ENCODE data around the gene SHISA7.
A peak's percentile ranks its signal among the peaks of the same experiment; 100 is the strongest.

Gene SHISA7

DNA sequence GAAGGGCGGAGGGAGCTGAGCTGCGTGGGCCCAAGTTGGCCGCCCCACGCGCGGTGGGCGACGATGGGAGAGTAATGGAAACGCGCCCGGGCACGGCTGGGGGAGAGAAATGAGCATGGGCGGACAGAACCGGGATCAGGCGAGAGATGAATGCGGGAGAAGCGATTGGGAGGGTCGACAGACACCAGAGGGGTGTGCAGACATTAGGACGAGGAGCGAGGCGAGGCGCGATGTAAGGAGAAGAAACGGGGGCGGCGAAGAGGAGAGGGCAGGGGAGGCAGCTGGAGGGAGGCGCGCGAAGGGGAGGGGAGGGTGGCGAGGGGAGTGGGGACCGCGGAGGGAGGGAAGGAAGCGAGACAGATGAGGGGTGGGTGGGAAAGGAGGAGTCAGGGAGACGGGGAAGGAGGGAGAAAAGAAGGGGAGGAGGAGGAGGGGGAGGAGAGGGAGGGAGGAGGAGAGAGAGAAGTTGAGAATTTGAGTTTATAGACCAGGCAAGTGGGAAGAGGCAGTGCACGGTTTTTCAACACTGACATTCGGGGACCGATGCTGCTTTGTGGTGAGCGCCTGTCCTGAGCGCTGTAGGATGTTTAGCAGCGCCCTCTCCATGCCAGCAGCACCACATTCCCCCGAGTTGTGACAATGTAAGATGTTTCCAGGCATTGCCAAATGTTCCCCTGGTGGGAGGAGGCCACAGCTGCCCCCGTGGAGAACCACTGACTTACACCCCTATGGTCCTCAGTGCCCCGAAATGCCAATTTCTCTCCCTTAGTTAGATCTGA, at the start of gene SHISA7:
Gene SHISA7 (minus strand): TSS at position 256 of the 779 bp plus-strand sequence. CDS start 437 bp downstream, outside the sequence.
- no peak for DNase-seq (ENCODE audit: low read depth)

DNA sequence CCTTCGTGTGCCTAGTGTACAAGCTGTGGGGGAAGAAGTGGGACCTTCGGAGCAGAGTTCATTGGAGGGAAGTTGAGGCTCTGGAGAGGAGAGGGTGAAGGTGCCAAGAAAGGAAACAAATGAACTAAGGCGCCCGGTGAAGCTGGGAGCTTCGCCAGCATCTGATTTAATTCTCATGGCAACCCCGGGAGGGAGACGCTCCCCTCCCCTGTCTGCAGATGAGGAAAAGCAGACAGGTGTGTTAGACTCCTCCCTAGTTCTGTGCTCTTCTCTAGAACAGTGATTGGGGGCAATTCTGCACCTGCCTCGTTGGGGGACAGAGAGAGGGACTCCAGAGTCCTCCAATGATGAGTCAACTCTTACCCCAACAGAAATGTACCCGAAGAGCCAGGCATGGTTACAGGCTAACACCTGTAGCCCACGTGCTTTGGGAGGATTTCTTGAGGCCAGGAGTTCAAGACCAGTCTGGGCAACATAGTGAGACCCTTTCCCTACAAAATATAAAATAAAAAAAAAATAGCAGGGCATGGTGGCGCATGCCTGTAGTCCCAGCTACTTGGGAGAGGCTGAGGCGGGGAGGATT, 49.4 kb upstream of the SHISA7 start:
- no peak for DNase-seq (ENCODE audit: low read depth)

DNA sequence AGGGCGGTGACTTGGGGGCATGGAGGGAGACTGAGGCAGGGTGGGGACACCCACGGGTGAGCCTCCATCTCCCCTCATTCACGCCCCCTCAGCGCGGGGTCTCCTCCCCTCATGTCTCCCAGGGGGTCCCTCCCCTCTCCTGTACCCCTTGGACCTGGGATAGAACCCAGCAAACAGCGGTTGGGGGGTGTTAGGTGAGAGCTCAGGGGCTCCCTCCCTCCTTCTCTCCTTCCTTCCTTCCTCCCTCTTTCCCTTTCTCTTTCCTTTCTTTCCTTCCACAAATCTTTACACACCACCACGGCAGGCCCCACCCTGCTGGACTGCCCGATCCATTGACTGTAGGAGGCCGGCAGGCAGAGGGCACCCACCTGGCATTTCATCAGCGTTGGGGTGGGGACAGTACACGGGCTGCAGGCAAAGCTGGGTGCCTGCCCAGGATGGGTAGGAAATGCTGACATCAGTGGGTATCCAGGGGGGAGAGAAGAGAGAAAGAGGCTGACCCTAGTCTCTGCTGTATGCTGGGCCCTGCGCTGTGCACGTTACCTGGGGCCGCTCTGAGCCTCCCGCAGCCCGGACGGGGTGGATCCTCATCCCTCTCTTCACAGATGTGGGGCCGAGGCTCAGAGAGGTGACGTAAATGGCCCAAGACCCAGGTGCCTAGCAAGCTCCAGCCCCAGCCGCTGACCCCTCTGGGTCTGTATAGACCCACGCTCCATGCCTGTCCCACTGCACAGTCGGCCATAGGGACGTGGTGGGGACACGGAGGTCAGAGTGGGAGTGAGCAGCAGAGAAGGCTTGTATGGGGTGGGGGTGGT, 48.7 kb upstream of the SHISA7 start:
- no peak for DNase-seq (ENCODE audit: low read depth)

DNA sequence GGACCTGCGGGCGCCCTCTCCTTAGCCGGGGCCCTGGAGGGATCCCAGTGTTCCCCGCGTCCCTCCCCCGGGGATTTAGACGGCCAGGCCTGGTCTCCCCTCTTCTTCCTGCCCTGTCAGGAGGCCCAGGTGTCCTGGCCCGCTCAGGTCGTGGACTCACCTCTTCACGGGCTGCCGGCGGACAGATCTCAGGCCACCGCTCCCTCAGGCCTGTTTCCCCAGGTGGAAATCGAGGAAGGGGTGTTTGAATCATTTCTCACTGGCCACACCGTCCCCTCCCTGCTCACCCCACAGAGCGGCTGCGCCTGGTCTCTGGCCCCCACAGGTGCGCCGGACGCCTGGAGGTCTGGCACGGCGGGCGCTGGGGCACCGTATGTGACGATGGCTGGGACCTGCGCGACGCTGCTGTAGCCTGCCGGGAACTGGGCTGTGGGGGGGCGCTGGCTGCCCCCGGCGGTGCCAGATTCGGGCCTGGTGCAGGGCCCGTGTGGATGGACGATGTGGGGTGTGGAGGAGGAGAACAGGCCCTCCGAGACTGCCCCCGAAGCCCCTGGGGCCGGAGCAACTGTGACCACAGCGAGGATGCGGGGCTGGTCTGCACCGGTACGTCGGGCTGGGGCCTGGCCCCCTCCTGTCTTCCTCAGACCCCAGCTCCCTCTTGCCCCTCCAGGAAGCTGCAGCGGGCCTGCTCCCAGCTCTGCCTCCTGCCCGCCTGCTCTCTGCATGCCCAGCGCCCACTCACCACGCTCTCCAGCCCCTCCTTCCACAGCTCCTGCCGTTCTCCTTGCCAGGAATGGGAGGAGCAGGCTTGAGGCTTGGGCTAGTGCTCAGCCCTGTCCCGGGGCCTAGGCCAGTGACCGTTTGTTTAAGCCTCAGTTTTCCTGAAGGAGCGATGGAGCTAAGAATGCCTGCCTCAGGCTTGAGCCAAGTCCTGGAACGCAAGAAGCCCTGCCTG, 47.7 kb upstream of the SHISA7 start:
- DNase-seq (ENCODE audit: low read depth), result no peak

DNA sequence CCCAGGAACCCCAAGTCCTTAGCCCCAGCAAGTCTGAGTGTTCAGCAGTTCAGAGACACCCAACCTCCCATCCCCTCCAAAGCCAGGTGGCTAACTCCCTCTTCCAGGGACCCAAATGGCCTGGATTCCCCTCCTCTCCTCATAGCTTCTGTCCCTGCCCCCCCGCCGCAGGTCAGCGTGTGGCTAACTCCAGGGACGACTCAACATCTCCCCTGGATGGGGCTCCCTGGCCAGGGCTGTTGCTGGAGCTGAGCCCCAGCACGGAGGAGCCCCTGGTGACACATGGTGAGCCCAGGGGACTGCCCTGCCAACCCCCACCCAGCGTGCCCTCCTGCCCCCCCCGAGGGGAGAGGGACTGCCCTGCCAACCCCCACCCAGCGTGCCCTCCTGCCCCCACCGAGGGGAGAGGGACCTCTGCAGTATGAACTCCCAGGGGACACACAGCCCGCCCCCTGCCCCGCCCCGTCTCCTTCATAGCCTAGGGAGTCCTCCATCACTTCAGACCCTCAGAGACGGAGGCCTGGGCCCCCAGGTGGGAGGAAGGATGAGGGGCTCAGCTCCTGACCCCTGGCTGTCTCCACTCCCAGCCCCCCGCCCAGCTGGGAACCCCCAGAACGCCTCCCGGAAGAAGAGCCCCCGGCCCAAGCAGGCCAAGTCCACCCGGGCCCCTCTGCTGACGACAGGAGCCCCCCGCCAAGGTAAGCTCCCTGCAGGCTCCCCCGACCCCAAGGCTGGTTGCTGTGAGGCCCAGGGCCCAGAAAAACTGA, 46.8 kb upstream of the SHISA7 start:
- no peak for DNase-seq (ENCODE audit: low read depth)

DNA sequence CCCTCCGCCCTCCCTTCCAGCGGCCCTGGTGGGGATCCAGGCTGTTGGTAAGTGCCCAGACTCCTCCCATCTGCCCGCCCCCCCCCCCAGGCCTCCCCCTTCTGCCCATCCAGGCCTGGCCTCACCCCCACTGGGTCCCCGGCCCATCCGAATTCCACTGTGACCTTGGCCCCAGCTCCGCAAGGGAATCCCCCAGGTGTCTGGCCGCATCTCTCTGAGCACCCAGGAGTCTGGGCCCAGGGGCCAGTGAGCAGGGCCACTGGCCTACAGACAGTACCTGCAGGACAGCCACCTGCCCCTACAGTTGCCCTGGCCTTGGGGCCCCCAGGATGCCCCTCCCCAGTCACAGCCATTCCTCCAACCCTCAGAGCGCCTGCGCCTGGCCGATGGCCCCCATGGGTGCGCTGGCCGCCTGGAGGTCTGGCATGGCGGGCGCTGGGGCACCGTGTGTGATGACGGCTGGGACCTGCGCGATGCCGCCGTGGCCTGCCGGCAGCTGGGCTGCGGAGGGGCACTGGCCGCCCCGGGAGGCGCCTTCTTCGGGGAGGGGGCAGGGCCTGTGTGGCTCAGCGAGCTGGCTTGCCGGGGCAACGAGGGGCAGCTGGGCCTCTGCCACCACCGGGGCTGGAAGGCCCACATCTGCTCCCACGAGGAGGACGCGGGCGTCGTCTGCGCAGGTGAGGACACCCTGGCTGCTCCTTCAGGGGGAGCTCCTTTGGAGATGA, 46.0 kb upstream of the SHISA7 start:
- no peak for DNase-seq (ENCODE audit: low read depth)

DNA sequence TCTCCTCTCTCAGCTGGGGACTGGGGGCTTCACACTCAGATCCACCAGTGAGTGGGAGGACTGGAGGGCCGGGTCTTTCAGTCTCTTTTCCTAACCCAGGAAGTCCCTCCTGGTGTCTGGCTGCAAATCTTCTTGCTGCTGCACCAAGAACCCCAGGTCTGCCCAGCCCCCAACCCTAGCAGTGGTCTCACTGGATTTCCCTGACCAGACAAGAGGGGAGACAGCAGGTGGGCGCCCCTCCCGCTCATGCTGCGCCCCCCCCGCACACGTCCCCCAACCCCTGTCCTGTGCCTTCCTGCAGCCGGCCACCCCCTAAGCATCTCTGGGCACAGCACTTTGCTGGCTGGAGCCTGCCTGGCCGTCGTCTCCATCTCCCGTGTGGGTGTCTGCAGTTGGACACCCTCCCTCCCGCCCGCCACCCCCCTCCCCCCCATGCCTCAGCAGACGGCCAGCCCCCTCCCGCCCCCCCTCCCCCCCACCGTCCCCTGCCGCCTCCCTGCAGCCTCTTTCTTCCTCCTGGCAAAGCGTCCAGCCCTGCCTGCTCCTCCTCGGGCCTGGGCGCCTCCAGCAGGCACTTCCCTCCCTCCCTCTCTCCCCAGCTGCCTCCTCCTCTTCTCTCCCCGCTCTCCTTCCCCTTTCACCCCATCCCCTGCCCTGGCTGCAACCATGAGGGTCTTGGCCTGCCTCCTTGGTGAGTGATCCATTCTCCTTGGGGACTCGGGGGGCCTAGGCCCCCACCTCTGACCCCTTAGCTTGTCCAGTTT, 45.0 kb upstream of the SHISA7 start, which contains the start of gene SSC5D:
Gene SSC5D (plus strand): TSS at position 513 of the 764 bp plus-strand sequence. CDS start 154 bp downstream, at position 667.
- no peak for DNase-seq (ENCODE audit: low read depth)

DNA sequence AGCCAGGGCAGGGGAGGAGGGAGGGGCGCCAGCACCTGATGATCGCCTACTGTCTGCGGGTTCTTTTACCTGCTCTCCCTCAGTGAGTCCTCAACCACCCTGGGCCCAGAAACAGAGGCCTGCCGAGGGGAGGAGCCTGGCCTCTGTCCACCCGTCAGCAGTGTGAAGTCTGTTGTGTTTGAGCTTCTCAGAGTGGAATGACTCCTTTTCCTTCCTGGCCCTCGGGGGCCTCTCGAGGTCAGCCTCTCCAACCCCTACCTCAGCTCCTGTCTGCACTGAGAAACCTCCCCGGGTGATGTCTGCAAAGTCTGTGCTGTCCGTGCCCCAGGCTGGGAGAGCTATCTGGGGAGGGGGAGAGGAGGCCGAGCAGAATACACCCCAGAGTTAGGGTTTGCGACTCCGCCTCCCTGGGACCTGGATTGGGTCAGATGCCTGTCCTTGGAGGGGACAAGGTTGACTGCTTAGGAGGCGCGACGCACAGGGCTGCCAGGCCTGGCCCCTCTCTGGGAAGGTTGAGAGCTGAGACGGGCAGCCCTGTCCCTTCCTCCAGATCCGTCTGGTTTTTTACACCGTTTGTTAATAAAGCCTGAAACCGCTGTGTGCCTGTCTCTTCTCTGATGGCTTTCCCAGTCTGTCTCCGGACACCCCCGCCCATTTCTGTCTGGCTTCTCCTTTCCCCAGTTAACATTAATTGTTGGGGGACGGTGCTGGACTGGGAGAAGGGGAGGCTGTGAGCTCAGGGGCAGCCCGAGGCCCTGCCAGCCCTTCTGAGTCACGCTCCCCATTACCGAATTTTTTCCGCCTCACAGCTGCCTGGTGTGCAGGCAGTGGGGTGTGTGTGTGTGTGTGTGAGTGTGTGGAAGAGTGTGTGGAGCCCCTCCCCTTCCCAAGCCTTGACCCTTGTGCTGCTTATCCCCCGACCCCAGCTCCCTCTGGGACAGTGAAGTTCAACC, 44.1 kb upstream of the SHISA7 start:
- DNase-seq (ENCODE audit: low read depth), result no peak

DNA sequence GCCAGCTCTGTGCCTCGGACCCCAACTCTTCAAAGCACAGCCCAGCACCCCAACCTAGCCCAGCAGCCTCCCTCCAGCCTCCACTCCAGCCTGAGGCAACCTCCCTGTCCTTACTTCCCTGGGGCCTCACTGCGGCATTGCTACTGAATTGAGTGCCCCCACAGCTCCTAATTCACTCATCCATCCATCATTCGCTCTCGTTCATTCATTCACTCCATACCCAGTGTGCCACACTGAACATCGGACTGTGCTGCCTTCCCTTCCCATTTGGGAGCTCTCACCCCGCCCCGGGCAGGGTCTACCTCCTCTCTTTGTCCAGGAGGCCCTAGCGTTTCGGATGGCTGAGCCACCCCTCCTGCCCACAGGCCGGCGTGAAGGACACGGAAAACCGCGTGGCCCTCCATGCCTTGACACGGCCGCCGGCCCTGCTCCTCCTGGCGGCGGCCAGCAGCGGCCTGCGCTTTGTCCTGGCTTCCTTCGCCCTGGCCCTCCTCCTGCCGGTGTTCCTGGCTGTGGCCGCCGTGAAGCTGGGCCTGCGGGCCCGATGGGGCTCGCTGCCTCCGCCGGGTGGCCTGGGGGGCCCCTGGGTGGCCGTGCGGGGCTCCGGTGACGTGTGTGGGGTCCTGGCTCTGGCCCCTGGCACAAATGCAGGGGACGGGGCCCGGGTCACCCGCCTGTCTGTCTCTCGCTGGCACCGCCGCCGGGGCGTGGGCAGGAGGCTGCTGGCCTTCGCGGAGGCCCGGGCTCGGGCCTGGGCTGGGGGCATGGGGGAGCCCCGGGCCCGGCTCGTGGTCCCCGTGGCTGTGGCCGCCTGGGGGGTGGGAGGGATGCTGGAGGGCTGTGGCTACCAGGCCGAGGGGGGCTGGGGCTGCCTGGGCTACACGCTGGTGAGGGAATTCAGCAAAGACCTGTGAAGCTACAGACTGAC, 43.2 kb upstream of the SHISA7 start:
- DNase-seq (ENCODE audit: low read depth), result no peak

DNA sequence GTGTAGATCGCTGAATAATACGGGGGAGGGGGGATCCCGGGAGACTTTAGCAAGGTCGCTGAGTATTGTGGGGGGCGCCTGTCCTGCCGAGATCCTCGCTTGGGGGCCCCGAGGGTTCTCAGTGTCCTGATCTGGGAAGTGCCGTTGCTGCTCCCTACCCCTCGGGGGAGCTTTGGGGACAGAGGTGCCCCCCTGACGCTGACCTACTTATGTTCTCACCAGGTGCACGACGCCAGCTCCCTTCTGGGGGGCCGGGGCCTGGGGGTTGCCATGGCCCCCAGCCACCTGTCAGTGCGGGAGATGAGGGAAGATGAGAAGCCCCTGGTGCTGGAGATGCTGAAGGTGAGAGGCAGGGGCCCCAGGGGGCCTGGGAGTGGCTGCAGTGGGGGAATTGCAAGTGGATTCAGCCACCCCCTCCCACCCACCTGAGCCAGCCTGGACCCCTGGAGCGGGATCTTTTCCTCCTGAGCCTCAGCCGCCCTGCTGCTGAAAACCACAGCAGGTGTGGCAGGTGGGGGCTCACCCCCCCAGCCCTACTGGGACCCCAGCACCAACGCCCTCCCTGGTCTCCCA, 42.4 kb upstream of the SHISA7 start:
- no peak for DNase-seq (ENCODE audit: low read depth)

DNA sequence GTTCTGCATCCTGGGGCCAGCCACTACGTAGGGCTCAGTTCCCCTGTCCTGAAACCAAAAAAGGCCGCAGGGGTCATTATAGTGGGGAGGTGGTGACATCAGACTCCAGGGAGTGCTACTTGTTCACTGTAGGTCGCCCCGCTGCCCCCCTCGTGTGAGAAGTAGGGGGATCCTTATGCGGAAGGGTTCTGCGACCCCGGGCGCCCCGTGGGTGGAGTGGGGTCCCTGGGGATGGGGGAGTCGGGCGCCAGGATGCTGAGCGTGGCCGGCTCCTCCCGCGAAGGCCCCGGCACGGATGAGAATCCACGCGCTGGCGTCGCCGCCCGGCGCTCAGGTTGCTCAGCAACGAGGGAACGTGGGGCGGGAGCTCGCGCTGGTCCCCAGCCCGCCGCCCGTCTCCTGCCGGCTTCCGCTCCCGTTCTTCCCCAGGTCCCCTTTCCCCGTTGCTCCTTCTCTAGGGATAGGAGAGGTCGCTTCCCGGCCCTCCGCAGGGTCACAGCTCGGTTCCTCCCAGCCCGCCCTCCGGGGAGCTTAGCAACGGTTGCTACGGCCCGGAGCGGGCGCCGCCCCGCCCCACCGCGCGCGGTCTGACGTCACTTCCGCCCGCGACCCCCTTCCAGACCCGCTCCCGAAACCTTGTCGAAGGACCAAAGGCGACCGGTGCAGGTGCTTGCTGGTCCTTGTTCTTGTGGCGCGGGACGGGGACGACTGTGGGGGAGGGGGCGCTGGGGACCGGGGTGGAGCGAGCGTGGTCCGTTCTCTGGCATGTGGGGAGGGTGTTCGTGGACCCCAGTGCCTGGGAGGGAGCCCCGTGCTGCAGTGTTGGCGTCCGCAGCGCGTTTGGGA, 41.7 kb upstream of the SHISA7 start, which contains the start of gene NAT14:
Gene NAT14 (plus strand): TSS at position 596 of the 846 bp plus-strand sequence. CDS start 521 bp downstream, outside the sequence.
- DNase-seq (ENCODE audit: low read depth), result peak; percentile 42

DNA sequence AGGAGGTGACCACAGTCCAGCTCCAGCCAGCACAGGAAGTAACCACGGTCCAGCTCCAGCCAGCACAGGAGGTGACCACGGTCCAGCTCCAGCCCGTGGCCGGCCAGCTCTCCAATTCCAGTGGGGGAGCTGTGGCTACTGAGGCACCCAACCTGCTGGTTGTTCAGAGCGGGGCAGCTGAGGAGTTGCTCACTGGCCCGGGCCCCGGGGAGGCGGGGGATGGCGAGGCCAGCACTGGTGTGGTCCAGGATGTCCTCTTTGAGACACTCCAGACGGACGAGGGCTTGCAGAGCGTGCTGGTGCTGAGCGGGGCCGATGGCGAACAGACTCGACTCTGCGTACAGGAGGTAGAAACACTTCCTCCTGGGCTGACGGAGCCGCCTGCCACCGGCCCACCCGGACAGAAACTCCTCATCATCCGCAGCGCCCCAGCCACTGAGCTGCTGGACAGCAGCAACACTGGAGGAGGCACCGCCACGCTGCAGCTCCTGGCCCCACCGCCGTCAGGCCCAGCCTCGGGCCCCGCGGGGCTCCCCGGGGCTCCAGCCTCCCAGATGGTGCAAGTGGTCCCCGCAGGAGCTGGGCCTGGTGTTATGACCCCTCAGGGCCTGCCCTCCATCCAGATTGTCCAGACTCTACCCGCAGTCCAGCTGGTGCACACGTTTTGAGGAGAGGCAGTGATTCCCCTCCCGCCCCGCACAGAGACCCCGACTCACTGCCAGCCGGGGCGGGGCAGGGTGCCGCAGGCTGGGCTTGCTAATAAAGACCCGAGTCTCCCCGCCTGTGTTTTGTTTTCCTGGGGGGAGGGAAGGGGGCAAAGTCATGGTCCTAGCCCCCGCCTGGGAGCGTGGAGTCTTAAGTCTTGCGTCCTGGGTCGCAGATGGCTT, 40.8 kb upstream of the SHISA7 start:
- DNase-seq (ENCODE audit: low read depth), result no peak

DNA sequence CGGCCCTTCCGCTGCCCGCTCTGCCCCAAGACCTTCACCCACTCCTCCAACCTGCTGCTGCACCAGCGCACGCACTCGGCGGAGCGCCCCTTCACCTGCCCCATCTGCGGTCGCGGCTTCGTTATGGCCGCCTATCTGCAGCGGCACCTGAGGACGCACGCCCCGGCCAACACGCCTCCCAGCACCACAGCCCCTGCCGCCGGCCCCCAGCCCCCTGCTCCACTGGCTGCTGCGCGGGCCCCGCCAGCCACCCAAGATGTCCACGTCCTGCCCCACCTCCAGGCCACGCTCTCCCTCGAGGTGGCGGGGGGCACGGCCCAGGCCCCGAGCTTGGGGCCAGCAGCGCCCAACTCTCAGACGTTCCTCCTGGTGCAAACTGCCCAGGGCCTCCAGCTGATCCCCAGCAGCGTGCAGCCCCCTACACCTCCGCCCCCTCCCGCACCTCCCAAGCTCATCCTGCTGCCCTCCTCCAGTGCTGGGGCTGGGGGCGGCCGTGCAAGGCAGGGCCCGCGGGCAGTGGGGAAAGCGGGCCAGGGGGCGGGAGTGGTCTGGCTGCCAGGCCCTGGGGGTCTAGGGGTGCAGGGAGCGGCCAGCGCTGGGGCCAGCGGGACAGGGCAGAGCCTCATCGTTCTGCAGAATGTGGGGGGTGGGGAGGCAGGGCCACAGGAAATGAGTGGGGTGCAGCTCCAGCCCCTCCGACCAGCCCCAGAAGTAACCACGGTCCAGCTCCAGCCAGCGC, 40.0 kb upstream of the SHISA7 start:
- no peak for DNase-seq (ENCODE audit: low read depth)

Measured in T-helper 22 cell (primary cell).